ENCODE results near the gene ZNF423. TPM values are rescaled to one million over a fixed set of nuclear protein-coding genes. Genes with fewer than 3 reads are reported as not detected.

ZNF423 gene
- total RNA-seq, 1 donor from 2014 or later, result 0.05 TPM

GRCh38 chr16:49850558-49851467 is 5.1 kb downstream of the ZNF423 start:
- intact Hi-C loops (cut with micrococcal nuclease), result loop anchor here (10.0 kb wide), 2 partner anchors 406 to 694 kb away; partner anchors contain the start of gene NKD1

DNA sequence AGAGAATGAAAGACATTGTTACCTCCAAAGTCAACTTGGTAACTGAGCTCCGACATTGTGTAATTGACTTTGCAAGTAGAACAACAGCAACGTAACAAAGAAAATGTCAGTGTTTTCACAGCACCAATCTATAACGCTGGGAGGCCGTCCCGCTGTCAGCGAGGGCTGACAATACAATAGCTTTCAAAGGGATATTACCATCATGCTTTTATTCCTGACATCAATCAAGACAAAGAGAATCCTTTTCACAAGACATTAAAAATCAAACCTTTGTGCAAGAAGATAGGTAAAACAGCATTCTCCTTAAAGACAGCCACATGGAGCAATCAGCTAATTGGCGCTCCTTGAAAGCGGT is 6.2 kb downstream of the ZNF423 start:
- intact Hi-C loops (cut with micrococcal nuclease), result loop anchor here (10.0 kb wide), 2 partner anchors 405 to 695 kb away; partner anchors contain the start of gene NKD1

DNA sequence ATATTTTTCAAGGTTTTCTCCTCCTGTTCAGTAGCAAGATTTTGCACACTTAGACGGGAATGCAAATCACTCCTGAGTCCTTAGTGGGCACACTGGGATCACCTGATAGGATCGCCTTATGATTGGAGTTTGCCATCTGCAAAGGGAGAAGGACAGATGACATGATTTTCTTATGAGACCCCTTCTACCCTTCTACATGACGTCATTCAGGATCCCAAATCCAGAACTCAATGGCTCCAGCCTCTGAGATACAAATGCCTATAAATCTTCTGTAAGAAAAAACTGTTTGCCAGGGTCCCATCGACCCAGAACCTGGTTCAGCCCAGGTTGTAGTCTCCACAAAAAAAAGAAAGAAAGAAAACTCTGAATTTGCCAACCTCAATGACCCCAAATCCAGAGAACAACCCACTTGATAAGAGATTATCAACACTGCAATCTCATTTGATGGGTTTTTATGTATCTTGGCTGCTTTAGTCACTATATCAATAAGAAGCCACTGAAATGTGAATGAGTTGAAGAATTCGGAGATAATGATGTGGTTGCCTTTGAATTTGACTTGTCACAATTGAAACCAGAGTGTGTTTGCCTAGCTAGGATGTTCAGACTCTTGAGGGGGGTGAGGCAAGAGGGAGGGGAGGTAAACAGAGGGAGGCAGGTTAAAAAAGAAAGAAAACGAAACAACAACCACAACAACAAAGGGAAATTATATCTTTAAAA is 6.7 kb downstream of the ZNF423 start:
- intact Hi-C loops (cut with micrococcal nuclease), result no loop called here

DNA sequence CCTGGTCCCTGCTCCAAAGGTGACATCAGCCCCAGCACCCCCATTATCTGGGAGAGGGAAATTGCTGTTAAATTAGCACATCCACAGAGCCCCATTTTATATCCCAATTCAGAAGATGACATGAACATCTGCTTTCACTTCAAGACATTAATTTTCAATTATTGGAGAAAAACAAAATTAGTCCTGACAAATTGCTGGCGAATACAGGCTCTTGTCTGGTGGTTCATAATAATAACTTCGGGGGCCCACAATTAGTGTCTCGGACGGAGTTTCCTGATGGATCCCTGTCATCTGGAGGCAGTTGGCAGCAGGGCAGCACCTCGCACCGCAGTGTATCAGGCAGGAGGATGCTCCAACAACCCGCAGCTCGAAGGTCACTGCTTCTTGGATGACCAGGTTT is 7.4 kb downstream of the ZNF423 start:
- intact Hi-C loops (cut with micrococcal nuclease), result no loop called here

DNA sequence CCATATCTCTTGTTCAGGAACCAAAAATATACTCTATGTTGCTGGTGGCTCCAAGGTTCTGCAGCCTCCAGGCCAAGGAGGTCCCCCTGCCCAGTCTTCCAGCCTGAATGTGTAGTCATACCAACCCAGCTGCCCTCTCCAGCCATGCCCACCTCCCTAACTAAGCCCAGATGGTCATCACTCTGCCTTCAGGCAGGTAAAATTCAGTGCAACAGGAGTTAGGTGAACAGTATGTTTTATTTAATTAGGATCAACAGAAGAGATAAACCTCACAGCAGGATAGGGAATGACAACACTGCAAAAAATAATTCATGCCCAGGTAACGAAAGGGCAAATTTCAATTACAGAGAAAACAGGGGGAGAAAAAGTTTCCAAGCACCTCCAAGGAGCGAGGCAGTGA is 9.1 kb downstream of the ZNF423 start:
- intact Hi-C loops (cut with micrococcal nuclease), result no loop called here

DNA sequence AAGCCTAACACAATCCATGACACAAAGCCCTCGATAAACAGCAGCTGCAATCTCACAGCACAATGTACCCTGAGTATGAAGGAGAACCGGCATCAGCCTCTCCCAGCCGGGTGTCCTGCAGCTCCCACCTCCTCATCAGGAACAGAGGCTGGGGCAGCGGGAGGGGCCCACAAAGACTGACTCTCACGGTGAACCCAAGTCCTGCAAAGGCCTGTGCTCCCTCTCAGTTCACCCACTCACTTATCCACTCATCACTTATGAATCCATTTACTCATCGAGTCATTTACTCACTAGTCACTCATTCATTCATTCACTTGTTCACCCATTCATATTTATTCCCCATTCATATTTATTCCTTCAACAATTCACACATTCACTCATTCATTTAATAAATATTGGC is 11.6 kb downstream of the ZNF423 start:
- intact Hi-C loops (cut with micrococcal nuclease), result no loop called here

- intact Hi-C loops (cut with micrococcal nuclease), result no loop called here
Measured at GRCh38 chr16:49843758-49844157, 12.2 kb downstream of the ZNF423 start.

DNA sequence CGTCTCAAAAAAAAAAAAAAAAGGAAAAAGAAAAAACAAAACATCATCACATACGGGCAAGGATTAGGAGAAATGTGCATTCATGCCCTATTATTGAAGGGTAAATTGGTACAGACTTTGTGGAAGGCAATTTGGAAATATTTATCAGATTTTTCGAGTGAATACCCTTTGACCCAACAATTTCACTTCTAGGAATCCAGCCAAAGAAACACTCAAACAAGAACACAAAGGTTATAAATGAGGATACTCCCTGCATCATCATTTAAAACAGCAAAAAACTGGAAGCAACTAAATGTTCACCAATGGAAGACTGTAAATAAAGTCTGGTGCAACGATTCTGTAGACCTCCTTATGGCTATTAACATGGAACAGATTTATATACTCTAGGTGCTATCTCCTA is 12.9 kb downstream of the ZNF423 start:
- intact Hi-C loops (cut with micrococcal nuclease), result no loop called here

DNA sequence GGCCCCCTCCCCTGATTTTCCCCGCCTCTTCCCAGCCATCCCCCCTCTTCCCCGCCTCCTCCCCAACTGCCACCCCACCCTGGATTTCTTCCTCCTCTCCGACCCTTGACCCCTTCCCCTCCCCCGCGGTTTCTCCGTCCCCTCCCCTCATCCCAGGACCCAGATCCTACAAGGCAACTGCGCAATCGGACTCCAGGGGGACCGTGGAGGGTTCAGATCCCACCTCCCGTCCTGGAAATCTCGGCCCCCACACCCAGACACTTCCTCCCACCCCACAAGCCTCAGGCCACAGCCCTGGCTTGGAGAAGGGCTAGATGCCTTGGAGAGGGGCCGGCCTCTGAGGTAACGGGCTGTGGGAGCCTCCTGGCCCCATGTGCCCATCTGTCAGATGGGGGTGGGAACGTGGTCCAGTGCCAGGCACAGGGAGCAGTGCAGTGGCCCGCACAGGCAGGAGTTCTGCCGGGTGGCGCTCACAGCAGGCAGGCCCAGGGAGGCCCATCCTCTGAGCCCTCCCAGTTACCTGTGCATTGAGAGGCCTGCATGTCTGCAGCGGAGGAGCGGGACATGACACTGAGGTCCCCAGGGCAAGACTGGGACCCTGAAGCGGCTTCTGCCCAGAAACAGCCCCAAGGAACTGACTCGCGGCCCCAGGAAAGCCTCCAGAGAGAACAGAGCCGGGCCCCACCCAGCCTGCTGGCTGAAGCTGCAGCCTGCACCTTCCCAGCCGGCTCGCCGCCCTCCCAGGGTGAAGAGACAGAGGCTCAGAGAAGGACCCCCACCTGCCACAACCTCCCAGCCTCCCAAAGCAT is 16.7 kb downstream of the ZNF423 start:
- intact Hi-C loops (cut with micrococcal nuclease), result no loop called here

DNA sequence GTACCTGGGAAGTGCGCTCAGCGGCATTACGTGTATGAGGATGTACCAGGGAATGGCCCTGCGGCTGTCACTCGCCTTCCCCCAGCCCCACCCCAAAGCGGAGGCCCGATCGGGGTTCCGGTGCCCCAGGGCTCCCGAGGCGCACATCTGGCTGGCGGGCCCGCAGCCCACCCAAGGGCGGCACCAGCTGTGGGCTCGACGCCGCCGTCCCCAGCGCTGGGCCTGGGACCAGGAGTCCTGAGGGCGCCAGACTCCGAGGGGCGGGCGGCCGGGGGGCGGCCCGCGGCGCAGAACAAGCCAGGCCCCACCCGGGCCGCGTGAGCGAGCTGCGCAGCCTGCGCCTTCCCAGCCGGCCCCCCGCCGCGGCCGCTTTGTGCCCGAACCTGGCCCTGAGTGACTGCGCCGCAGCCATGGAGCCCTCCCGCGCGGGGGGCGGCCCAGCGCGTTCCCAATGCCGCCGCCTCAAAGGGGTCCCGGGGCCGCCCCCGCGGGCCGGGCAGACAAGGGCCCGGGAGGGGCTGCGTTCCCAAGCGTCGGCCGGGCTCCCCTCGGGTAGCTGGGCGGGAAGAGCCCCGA is 17.4 kb downstream of the ZNF423 start:
- intact Hi-C loops (cut with micrococcal nuclease), result no loop called here

- intact Hi-C loops (cut with micrococcal nuclease), result no loop called here
Measured at GRCh38 chr16:49837688-49838410, 18.1 kb downstream of the ZNF423 start.

GRCh38 chr16:49836668-49837067 is 19.2 kb downstream of the ZNF423 start:
- intact Hi-C loops (cut with micrococcal nuclease), result no loop called here

DNA sequence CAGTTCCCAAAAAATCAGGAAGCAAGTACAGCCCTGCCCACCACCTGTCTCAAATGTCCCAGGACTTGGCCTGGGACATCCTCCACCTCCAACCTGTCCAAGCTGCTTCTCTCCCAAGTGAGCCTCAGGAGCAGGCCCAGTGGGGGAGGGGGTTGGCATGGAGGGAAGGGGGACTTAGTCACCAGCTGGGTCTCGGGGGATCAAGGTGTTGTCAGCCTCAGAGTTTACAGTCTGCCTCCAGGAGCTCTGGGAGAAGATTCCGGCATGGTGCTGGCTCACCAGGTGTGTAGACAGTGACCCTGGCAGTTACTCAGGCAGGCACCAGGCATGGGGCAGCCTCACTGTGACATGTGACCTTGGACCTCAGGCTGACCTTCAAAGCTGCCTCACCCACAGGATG is 19.7 kb downstream of the ZNF423 start:
- intact Hi-C loops (cut with micrococcal nuclease), result no loop called here

DNA sequence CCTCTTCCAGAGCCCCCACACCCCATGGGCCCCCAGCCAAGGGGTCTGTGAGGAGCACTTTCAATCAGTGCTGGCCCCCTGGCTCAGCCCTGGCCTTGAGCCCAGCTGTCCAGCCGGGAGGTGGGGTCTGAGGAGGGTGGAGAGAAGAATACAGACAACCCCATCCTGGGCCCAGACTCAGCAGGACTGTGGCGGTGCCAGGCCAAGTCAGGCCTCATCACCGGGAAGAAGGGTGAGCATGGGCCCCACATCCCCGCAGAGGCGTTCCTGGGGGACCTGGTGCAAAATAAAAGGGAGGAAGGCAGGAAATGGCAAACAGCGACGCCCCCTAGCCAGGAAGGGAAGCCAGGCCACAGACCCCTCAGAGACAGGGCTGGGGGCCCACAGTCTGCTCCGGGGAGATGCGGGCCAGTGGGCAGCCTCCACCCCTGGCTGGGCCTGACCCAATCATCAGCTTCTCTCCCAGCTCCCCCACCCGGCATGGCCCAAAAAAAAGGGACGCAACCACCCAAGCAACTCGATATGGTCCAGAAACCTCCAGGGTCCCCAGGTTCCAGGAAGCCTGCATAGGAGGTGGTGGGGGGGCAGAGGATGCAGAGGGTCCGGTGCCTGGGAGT is 20.6 kb downstream of the ZNF423 start:
- intact Hi-C loops (cut with micrococcal nuclease), result no loop called here

GRCh38 chr16:49834531-49835151 is 21.3 kb downstream of the ZNF423 start:
- intact Hi-C loops (cut with micrococcal nuclease), result no loop called here

- intact Hi-C loops (cut with micrococcal nuclease), result no loop called here
Measured at GRCh38 chr16:49833796-49834530, 21.9 kb downstream of the ZNF423 start.

DNA sequence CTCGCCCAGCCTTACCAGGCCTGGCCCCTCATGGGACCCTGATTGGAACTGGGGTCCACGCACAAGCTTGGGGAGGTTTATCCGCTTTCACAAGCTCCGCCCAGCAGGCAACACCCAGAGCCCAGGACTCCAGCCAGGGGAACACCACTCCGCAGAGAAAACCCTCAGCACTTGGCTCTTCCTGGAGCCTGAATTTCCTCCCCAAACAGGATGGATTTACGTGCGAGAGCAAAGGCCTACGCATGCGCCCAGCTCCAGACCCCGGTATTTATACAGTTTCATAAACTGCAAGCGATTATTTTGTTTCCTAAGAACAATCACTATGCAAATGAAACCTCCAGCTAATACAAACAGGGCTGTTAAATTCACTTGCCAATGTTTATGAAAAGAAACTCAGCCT is 22.8 kb downstream of the ZNF423 start:
- intact Hi-C loops (cut with micrococcal nuclease), result no loop called here

- intact Hi-C loops (cut with micrococcal nuclease), result no loop called here
Measured at GRCh38 chr16:49832177-49832576, 23.7 kb downstream of the ZNF423 start.

- intact Hi-C loops (cut with micrococcal nuclease), result no loop called here
Measured at GRCh38 chr16:49830873-49831272, 25.0 kb downstream of the ZNF423 start.

All from T-helper 2 cell treated with Interferon-gamma antibody and Interleukin-4, amounts not matched to agents 100 ng/mL and 5 ng/mL, for 36 hours (primary cell).